K562 (cell line): ENCODE data around the gene LPCAT2. TPM values are rescaled to one million over a fixed set of nuclear protein-coding genes. Genes with fewer than 3 reads are reported as not detected.

ENCODE experiments used
- ATAC-seq: fragments of 200-7000 bp; cut with Tn5 transposase; 3 replicates; pipeline ENCODE4 v1.9.1; 2020; ENCODE audit warnings: moderate library complexity
- BruUV-seq: library from RNA; stranded (reverse); fragments of 400-500 nt; replicated peaks from 2 replicates; lab custom pipeline; 2021; lab: Mats Ljungman, UMichigan
- CTCF ChIA-PET: fragments of 300-600 bp; formaldehyde crosslinking; extraction: SDS; loops from one replicate; lab custom pipeline; 2021; ENCODE audit warnings: low intra/inter-chr PET ratio; lab: Yijun Ruan, JAX
- POLR2A ChIA-PET: fragments of 300-600, 350-650 bp; sonication (Branson Sonifier 250); formaldehyde crosslinking; extraction: SDS; loops from one replicate; lab custom pipeline; 2021; ENCODE audit warnings: antibody characterized with exemption, inconsistent platforms; lab: Yijun Ruan, JAX
- DNase-seq, 4 experiments: peaks; one replicate each; pipeline versions ENCODE4 v3.0.0 to v3.0.0-alpha.2; 2011 to 2018; ENCODE audit warnings: low spot score in 3 of 4, mixed read lengths in 3 of 4; ENCODE audit errors: extremely low read depth in 1 of 4
- FAIRE-seq: peaks from 2 replicates; lab custom pipeline; 2011; peaks lifted over from hg19 to GRCh38; lab: Jason Lieb, UNC
- H2AFZ ChIP-seq: 2 replicates; pipeline ENCODE4 v1.6.0; 2011; ENCODE audit warnings: low read depth, low read length, control low read depth, inconsistent platforms
- H3K27ac ChIP-seq: fragments of 200-600 bp; 3 replicates; pipeline ENCODE4 v1.8.0; 2011; ENCODE audit warnings: low read depth, mild to moderate bottlenecking, control low read depth, inconsistent platforms, low read length, moderate library complexity, mixed read lengths; ENCODE audit errors: extremely low read depth
- H3K27me3 ChIP-seq, 2 experiments: fragments of 300-600 bp in 1 of 2; 2 replicates in 1 of 2; 3 replicates in 1 of 2; pipeline versions ENCODE4 v1.6.0 to v1.8.0; 2011; ENCODE audit warnings: inconsistent platforms in 2 of 2, low read length in 2 of 2, mild to moderate bottlenecking in 1 of 2, mixed read lengths in 1 of 2, moderate library complexity in 1 of 2; ENCODE audit not compliant: control insufficient read depth in 2 of 2, insufficient read depth in 2 of 2
- H3K36me3 ChIP-seq: fragments of 300-600 bp; 3 replicates; pipeline ENCODE4 v1.8.0; 2011; ENCODE audit warnings: mild to moderate bottlenecking, low read length, inconsistent platforms; ENCODE audit not compliant: control insufficient read depth, insufficient read depth
- H3K4me1 ChIP-seq, 2 experiments: fragments of 200-600 bp in 1 of 2; replicated peaks in 1 of 2; 2 replicates in 1 of 2; 3 replicates in 1 of 2; pipeline versions ENCODE4 v1.5.1 to v1.8.0; 2011; ENCODE audit warnings: inconsistent platforms in 2 of 2, low read length in 2 of 2, mild to moderate bottlenecking in 1 of 2, mixed read lengths in 1 of 2, moderate library complexity in 1 of 2; ENCODE audit not compliant: control insufficient read depth in 2 of 2, insufficient read depth in 2 of 2
- H3K4me2 ChIP-seq: 2 replicates; pipeline ENCODE4 v1.6.1; 2011; ENCODE audit warnings: low read length, control low read depth, inconsistent platforms, mixed read lengths; ENCODE audit not compliant: insufficient read depth
- H3K4me3 ChIP-seq: fragments of 200-600 bp; sonication (generic), shearing (Covaris generic); 2 replicates; pipeline ENCODE4 v1.5.1; 2016; ENCODE audit warnings: control low read depth, inconsistent platforms
- H3K79me2 ChIP-seq: fragments of 200-600 bp; 3 replicates; pipeline ENCODE4 v1.8.0; 2011; ENCODE audit warnings: low read length, inconsistent platforms; ENCODE audit not compliant: control insufficient read depth, insufficient read depth
- H3K9ac ChIP-seq, 2 experiments: 2 replicates each; pipeline versions ENCODE4 v1.6.0 to v1.6.1; 2011; ENCODE audit warnings: low read depth in 2 of 2, low read length in 2 of 2, control low read depth in 1 of 2, inconsistent platforms in 1 of 2, mild to moderate bottlenecking in 1 of 2, mixed read lengths in 1 of 2; ENCODE audit not compliant: insufficient read depth in 1 of 2
- H3K9me1 ChIP-seq: one replicate; pipeline ENCODE4 v1.6.0; 2011; ENCODE audit warnings: inconsistent platforms, mild to moderate bottlenecking, low read length, moderate library complexity; ENCODE audit not compliant: control insufficient read depth, insufficient read depth
- H3K9me3 ChIP-seq: replicated peaks from 2 replicates; pipeline ENCODE4 v1.5.1; 2011; ENCODE audit warnings: low read depth, low read length, inconsistent platforms; ENCODE audit not compliant: control insufficient read depth, insufficient read depth
- H4K20me1 ChIP-seq: replicated peaks from 2 replicates; pipeline ENCODE4 v1.6.1; 2011; ENCODE audit warnings: low read length, inconsistent platforms, mixed read lengths; ENCODE audit not compliant: control insufficient read depth, insufficient read depth
- C11orf30 ChIP-seq: fragments of 450-650 bp; IDR thresholded peaks from 2 replicates; pipeline ENCODE4 v1.6.1; 2016; ENCODE audit warnings: low read depth, mild to moderate bottlenecking
- JUN ChIP-seq, 2 experiments: sonication (generic) in 1 of 2; formaldehyde crosslinking in 1 of 2; IDR thresholded peaks; 2 replicates each; pipeline versions ENCODE4 v1.6.1 to v1.8.0; 2012 to 2022; ENCODE audit warnings: borderline replicate concordance in 2 of 2, mild to moderate bottlenecking in 2 of 2, improper control_type of control experiment in 1 of 2, low read depth in 1 of 2, low read length in 1 of 2, missing genetic modification reagents in 1 of 2
- KLF6 ChIP-seq: fragments of 250-450 bp; sonication (Bioruptor Pico); IDR thresholded peaks from 2 replicates; pipeline ENCODE4 v1.4.0; 2020; ENCODE audit warnings: mild to moderate bottlenecking, moderate library complexity, borderline replicate concordance
- MAFF ChIP-seq: IDR thresholded peaks from 2 replicates; pipeline ENCODE4 v1.6.1; 2012; ENCODE audit warnings: low read length, improper control_type of control experiment
- MAFG ChIP-seq: fragments of 450-650 bp; conservative IDR thresholded peaks from 2 replicates; pipeline ENCODE4 v1.6.1; 2016; ENCODE audit warnings: missing genetic modification characterization, missing compliant biosample characterization
- MAFK ChIP-seq: IDR thresholded peaks from 2 replicates; pipeline ENCODE4 v1.6.1; 2011; ENCODE audit warnings: low read length, improper control_type of control experiment
- TARDBP ChIP-seq: fragments of 450-650 bp; IDR thresholded peaks from 2 replicates; pipeline ENCODE4 v1.6.1; 2016
- ZNF316 ChIP-seq: fragments of 450-650 bp; IDR thresholded peaks from 2 replicates; pipeline ENCODE4 v1.6.1; 2016
- WGBS: fragments of 100-300 bp; shearing (Covaris generic); methylation state at CpG from one replicate; pipeline ENCODE4 v1.1.6; 2016; ENCODE audit warnings: low coverage, mixed read lengths; ENCODE audit not compliant: insufficient coverage; ENCODE audit errors: missing lambda C conversion rate; 5-methylcytosine and 5-hydroxymethylcytosine counted together
- in situ Hi-C: fragments of 300-500 bp; cut with MboI; formaldehyde crosslinking; loops from 4 replicates; pipeline ENCODE4 v1.15.0; 2018; ENCODE audit warnings: inconsistent platforms, mixed read lengths
- intact Hi-C: fragments of 100-400 bp; cut with micrococcal nuclease; formaldehyde crosslinking; loops from 2 replicates; pipeline ENCODE4 v1.14.2; 2022
- polyA plus RNA-seq, 8 experiments: library from polyadenylated mRNA; depleted of rRNA in 4 of 8; stranded (reverse) in 5 of 8; unstranded in 3 of 8; fragments of >200 nt; fragmentation: Nextera tagmentation in 2 of 8; fragmentation: Illumina TruSeq in 1 of 8; extraction: Ambion mirVana in 2 of 8; extraction: Trizol in 1 of 8; gene quantifications; 2 replicates each; pipeline versions ENCODE4 v1.2.1 to v1.2.3, GENCODE V29; 2011 to 2014; ENCODE audit warnings: inconsistent platforms in 1 of 8, missing spikeins in 1 of 8
- total RNA-seq, 7 experiments: library from RNA; depleted of rRNA in 6 of 7; stranded (reverse); fragments of >200 nt in 6 of 7; fragmentation: Illumina TruSeq in 2 of 7; extraction: Trizol in 2 of 7; gene quantifications; 2 replicates each; pipeline versions ENCODE4 v1.2.1 to v1.2.3, GENCODE V29; 2011 to 2021; ENCODE audit warnings: low replicate concordance in 1 of 7

The LPCAT2 gene
- total and polyA plus RNA-seq, 9 of the 15 experiments (the other 6 are each of a cell fraction or from before 2014, with no cell fraction given), result 2.9 to 15.0 (median 7.3) TPM

DNA sequence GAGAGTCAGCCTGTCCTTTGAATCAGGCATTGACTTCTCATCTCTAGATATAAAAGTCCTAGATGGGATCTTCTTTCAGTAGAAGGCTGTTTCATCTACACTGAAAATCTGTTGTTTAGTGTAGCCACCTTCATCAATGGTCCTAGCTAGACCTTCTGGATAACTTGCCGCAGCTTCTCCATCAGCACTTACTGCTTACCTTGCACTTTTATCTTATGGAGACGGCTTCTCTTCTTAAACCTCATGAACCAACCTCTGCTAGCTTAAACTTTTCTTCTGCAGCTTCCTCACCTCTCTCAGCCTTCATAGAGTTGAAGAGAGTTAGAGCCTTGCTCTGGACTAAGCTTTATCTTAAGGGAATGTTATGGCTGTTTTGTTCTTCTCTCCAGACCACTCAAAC, 35.3 kb upstream of the LPCAT2 start:
- CTCF ChIA-PET, result interaction anchor here (0.7 kb wide), 1 partner anchor 469 kb away, joined by 4 read pairs; no protein-coding TSS in a partner anchor
- Histone ChIP-seq H3K9me3 (no peaks in the 10 kb centered on the region), H4K20me1 (no peaks in the 10 kb centered on the region), H3K4me1 (no peaks in the 10 kb centered on the region; a peak in 1 of 5 replicates), H3K4me3 (no peak overlapping the region), H3K4me2 (no peak overlapping the region), H2AFZ (no peak overlapping the region), H3K27ac (no peak overlapping the region), H3K9me1 (no peaks in the 10 kb centered on the region), H3K9ac (no peak overlapping the region), H3K27me3 (peaks cover under 1 to 8% of the 10 kb centered on the region in 2 experiments; a peak in 4 of 5 replicates), H3K36me3 (no peaks in the 10 kb centered on the region), H3K79me2 (no peaks in the 10 kb centered on the region)
- 4% methylated on average over 2 of the region's 2 CpGs for WGBS
- intact Hi-C loops, result no loop called here
- BruUV-seq, result no TSS peak
- no peak for FAIRE-seq
- DNase-seq, result no peak
- peak; percentile 74 for TF ChIP-seq MAFF
- no peak for TF ChIP-seq TARDBP
- TF ChIP-seq KLF6, result no peak
- peak; percentile 65 for TF ChIP-seq MAFK
- TF ChIP-seq ZNF316, result peak; percentile 79
- peak; percentile 77 for TF ChIP-seq MAFG
- TF ChIP-seq JUN (IDR thresholded peaks at IDR 0.05; ENCODE audit: borderline replicate concordance, low read depth, low read length), result no peak
- TF ChIP-seq JUN (CRISPR knock-in tag; IDR thresholded peaks at IDR 0.05; ENCODE audit: borderline replicate concordance), result no peak
- TF ChIP-seq C11orf30, result peak; percentile 65
- in situ Hi-C loops, result no loop called here
- POLR2A ChIA-PET, result no interaction called here
- no peak for ATAC-seq
